ENCODE measurements around the gene PHF21B. TPM values are rescaled to one million over a fixed set of nuclear protein-coding genes. Genes with fewer than 3 reads are reported as not detected.
A peak's percentile ranks its signal among the peaks of the same experiment; 100 is the strongest.
"Not testable (repeated sequence)": the region's sequence is repeated elsewhere in the genome, so short reads cannot be mapped to it uniquely, and the experiment has no call there.

The PHF21B gene
- total RNA-seq, 1 donor from 2014 or later, result 0.35 TPM

- intact Hi-C loops (cut with micrococcal nuclease), result no loop called here
- no peak for ATAC-seq
These were observed 146.6 kb downstream of the PHF21B start for GRCh38 chr22:44862981-44863860.

GRCh38 chr22:44862281-44862680, 147.5 kb downstream of the PHF21B start:
- peak; percentile 8 for DNase-seq
- intact Hi-C loops (cut with micrococcal nuclease), result no loop called here
- no peak for ATAC-seq

More at GRCh38 chr22:44862981-44863860, 146.6 kb downstream of the PHF21B start:
- peak; percentile 17 for DNase-seq

GRCh38 chr22:44861245-44861644, 148.6 kb downstream of the PHF21B start:
- intact Hi-C loops (cut with micrococcal nuclease), result no loop called here
- DNase-seq (peak; percentile 24), ATAC-seq (no peak)

GRCh38 chr22:44860311-44860710, 149.5 kb downstream of the PHF21B start:
- ATAC-seq (no peak), DNase-seq (no peak)
- intact Hi-C loops (cut with micrococcal nuclease), result no loop called here

- intact Hi-C loops (cut with micrococcal nuclease), result no loop called here
- peak; percentile 10 for DNase-seq
- no peak for ATAC-seq
These were observed 150.2 kb downstream of the PHF21B start for GRCh38 chr22:44859641-44860040.

- ATAC-seq; DNase-seq; intact Hi-C loops (cut with micrococcal nuclease): not testable (repeated sequence)
These were observed 151.0 kb downstream of the PHF21B start for GRCh38 chr22:44858819-44859218.

GRCh38 chr22:44855855-44856254, 153.9 kb downstream of the PHF21B start:
- intact Hi-C loops (cut with micrococcal nuclease), result no loop called here
- no peak for ATAC-seq
- no peak for DNase-seq

GRCh38 chr22:44854641-44855040, 155.2 kb downstream of the PHF21B start:
- ATAC-seq; DNase-seq; intact Hi-C loops (cut with micrococcal nuclease): not testable (repeated sequence)

GRCh38 chr22:44850946-44851345, 158.9 kb downstream of the PHF21B start:
- intact Hi-C loops (cut with micrococcal nuclease), result no loop called here
- DNase-seq (no peak), ATAC-seq (no peak)

GRCh38 chr22:44848791-44849420, 160.9 kb downstream of the PHF21B start:
- no peak for ATAC-seq
- intact Hi-C loops (cut with micrococcal nuclease), result no loop called here
- DNase-seq, result no peak

GRCh38 chr22:44848296-44848741, 161.5 kb downstream of the PHF21B start:
- ATAC-seq (no peak), DNase-seq (no peak)
- intact Hi-C loops (cut with micrococcal nuclease), result no loop called here

GRCh38 chr22:44847892-44848291, 161.9 kb downstream of the PHF21B start:
- intact Hi-C loops (cut with micrococcal nuclease), result no loop called here
- DNase-seq (no peak), ATAC-seq (no peak)

- intact Hi-C loops (cut with micrococcal nuclease), result no loop called here
- no peak for ATAC-seq
- no peak for DNase-seq
These were observed 162.4 kb downstream of the PHF21B start for GRCh38 chr22:44847380-44847779.

- intact Hi-C loops (cut with micrococcal nuclease), result no loop called here
- DNase-seq (no peak), ATAC-seq (no peak)
These were observed 163.0 kb downstream of the PHF21B start for GRCh38 chr22:44846726-44847275.

- DNase-seq, result peak; percentile 18
- intact Hi-C loops (cut with micrococcal nuclease), result no loop called here
These were observed 163.7 kb downstream of the PHF21B start for GRCh38 chr22:44845796-44846720.

GRCh38 chr22:44845191-44845590, 164.6 kb downstream of the PHF21B start:
- no peak for ATAC-seq
- intact Hi-C loops (cut with micrococcal nuclease), result no loop called here

More at GRCh38 chr22:44845796-44846720, 163.7 kb downstream of the PHF21B start:
- no peak for ATAC-seq

GRCh38 chr22:44842417-44842816, 167.4 kb downstream of the PHF21B start:
- ATAC-seq, result no peak
- no peak for DNase-seq
- intact Hi-C loops (cut with micrococcal nuclease), result no loop called here

More at GRCh38 chr22:44845191-44845590, 164.6 kb downstream of the PHF21B start:
- no peak for DNase-seq

- intact Hi-C loops (cut with micrococcal nuclease), result no loop called here
These were observed 169.0 kb downstream of the PHF21B start for GRCh38 chr22:44840611-44841322.

More at GRCh38 chr22:44840611-44841322, 169.0 kb downstream of the PHF21B start:
- DNase-seq, result no peak
- ATAC-seq, result no peak

All from left ventricle myocardium superior (tissue), 1 donor.